Left colon (tissue), 2 donors: Measurements from ENCODE around the gene HMGN2. TPM values are rescaled to one million over a fixed set of nuclear protein-coding genes. Genes with fewer than 3 reads are reported as not detected.
A peak's percentile ranks its signal among the peaks of the same experiment; 100 is the strongest.

ENCODE experiments used
- ATAC-seq: fragments of 200-7000 bp; cut with Tn5 transposase; one replicate; pipeline ENCODE4 v1.9.1; 2020; ENCODE audit warnings: mild to moderate bottlenecking, moderate library complexity
- DNase-seq, 2 donors: peaks; one replicate each; pipeline ENCODE4 v3.0.0-alpha.2; 2020
- intact Hi-C, 2 donors: fragments of 100-400 bp; cut with DNase I in 1 of 2; cut with micrococcal nuclease in 1 of 2; formaldehyde crosslinking; loops; one replicate each; pipeline versions ENCODE4 v1.11.2 to v1.14.0; 2022; cut with DNase I, micrococcal nuclease
- long read RNA-seq: library from polyadenylated mRNA; unstranded; transcript quantifications from one replicate; pipeline ENCODE4 v2.0.0, GENCODE V29; 2021
- total RNA-seq, 2 donors: library from RNA; stranded (reverse); fragmentation: NEBNext Ultra II Directional; extraction: Animal tissue kit (Norgen Biotek cat#: 25700); gene quantifications; one replicate each; pipeline ENCODE4 v1.2.1, GENCODE V29; 2021
- donor health status: DM: no; HTN: no; CAD: no.
- donor health status: DM: yes; HTN: yes; CAD: no.

Gene HMGN2
- total RNA-seq, result 100 to 1,000 TPM; 243 to 270 TPM
- long read RNA-seq, transcript HMGN2-201 (6 exons, 1,191 nt), result major isoform, 434 of 458 reads
- long read RNA-seq, partial matches to known transcripts, result 6 of 458 reads
- long read RNA-seq, other reads (novel, unspliced or antisense), result 13 of 458 reads

GRCh38 chr1:26472320-26472900 lies at the start of gene HMGN2:
Gene HMGN2 (plus strand): TSS chr1:26472440. CDS start chr1:26472613, 173 bp downstream.
- intact Hi-C loops, result no loop called here
- ATAC-seq (peak; percentile 62), DNase-seq (peak; percentile 94)

- intact Hi-C loops, result no loop called here
- DNase-seq (no peak), ATAC-seq (no peak)
These were observed 42.5 kb upstream of the HMGN2 start for GRCh38 chr1:26429721-26430120.

- intact Hi-C loops, result no loop called here
- ATAC-seq, result peak; percentile 93
These were observed 40.1 kb upstream of the HMGN2 start, which contains the start of gene DHDDS for GRCh38 chr1:26431979-26432695. Gene DHDDS (plus strand): TSS chr1:26432321. CDS start chr1:26432946, 625 bp downstream.

GRCh38 chr1:26432793-26433192 lies 39.4 kb upstream of the HMGN2 start:
- DNase-seq, result peak; percentile 29 to 46
- ATAC-seq, result peak; percentile 66
- intact Hi-C loops, result no loop called here

More at GRCh38 chr1:26431979-26432695, 40.1 kb upstream of the HMGN2 start, which contains the start of gene DHDDS:
- DNase-seq, result peak; percentile 98

- ATAC-seq, result peak; percentile 6
- no peak for DNase-seq
- intact Hi-C loops, result no loop called here
These were observed 38.0 kb upstream of the HMGN2 start for GRCh38 chr1:26434161-26434752.

GRCh38 chr1:26438041-26438440 lies 34.2 kb upstream of the HMGN2 start:
- intact Hi-C loops, result no loop called here
- DNase-seq (no peak), ATAC-seq (no peak)

- ATAC-seq (no peak), DNase-seq (no peak)
- intact Hi-C loops, result no loop called here
These were observed 32.0 kb upstream of the HMGN2 start for GRCh38 chr1:26440259-26440658.

- no peak for ATAC-seq
- no peak for DNase-seq
- intact Hi-C loops, result no loop called here
These were observed 22.4 kb upstream of the HMGN2 start for GRCh38 chr1:26449868-26450267.

GRCh38 chr1:26450908-26451307 lies 21.3 kb upstream of the HMGN2 start:
- intact Hi-C loops, result no loop called here
- no peak for DNase-seq
- no peak for ATAC-seq

- intact Hi-C loops, result no loop called here
- no peak for DNase-seq
- no peak for ATAC-seq
These were observed 19.6 kb upstream of the HMGN2 start for GRCh38 chr1:26452459-26453183.

- ATAC-seq (no peak), DNase-seq (no peak)
- intact Hi-C loops, result no loop called here
These were observed 13.1 kb upstream of the HMGN2 start for GRCh38 chr1:26459148-26459547.

GRCh38 chr1:26459573-26460031 lies 12.6 kb upstream of the HMGN2 start:
- DNase-seq (no peak), ATAC-seq (no peak)
- intact Hi-C loops, result no loop called here

GRCh38 chr1:26468911-26469310 lies 3.3 kb upstream of the HMGN2 start:
- DNase-seq (peak; percentile 59 to 67), ATAC-seq (peak; percentile 9)
- intact Hi-C loops, result no loop called here

- intact Hi-C loops, result no loop called here
- ATAC-seq (no peak), DNase-seq (peak in 1 of 2 donors; percentile 16)
These were observed 2.7 kb upstream of the HMGN2 start for GRCh38 chr1:26469558-26469957.

GRCh38 chr1:26470878-26471497 lies 1.3 kb upstream of the HMGN2 start:
- intact Hi-C loops, result no loop called here
- ATAC-seq (no peak), DNase-seq (peak in 1 of 2 donors; percentile 25)

GRCh38 chr1:26471498-26472319 lies 531 bp upstream of the HMGN2 start:
- intact Hi-C loops, result no loop called here
- DNase-seq (peak; percentile 74), ATAC-seq (peak; percentile 32)

- DNase-seq, result peak; percentile 95 to 97
- ATAC-seq, result peak; percentile 75
- intact Hi-C loops, result no loop called here
These were observed 933 bp downstream of the HMGN2 start for GRCh38 chr1:26472901-26473845.
